Smooth muscle cell (in vitro differentiated cells): Measurements from ENCODE around the gene STAT1. TPM values are rescaled to one million over a fixed set of nuclear protein-coding genes. Genes with fewer than 3 reads are reported as not detected.

Experiments
- DNase-seq: peaks from one replicate; lab custom pipeline; 2025; ENCODE audit not compliant: unreplicated experiment; lab: John Stamatoyannopoulos, UW
- H2AFZ ChIP-seq: fragments of 200-600 bp; sonication (generic); 2 replicates; pipeline ENCODE4 v1.6.0; 2016; ENCODE audit warnings: antibody characterized with exemption, low read depth, mild to moderate bottlenecking
- H3F3A ChIP-seq: fragments of 200-600 bp; sonication (generic); 2 replicates; pipeline ENCODE4 v1.6.0; 2017; ENCODE audit warnings: antibody characterized with exemption, low read depth
- H3K27ac ChIP-seq: fragments of 200-600 bp; sonication (generic); 2 replicates; pipeline ENCODE4 v1.5.1; 2016; ENCODE audit warnings: low read depth, mild to moderate bottlenecking
- H3K27me3 ChIP-seq: fragments of 200-600 bp; sonication (generic); 2 replicates; pipeline ENCODE4 v1.6.1; 2016; ENCODE audit warnings: low read depth, mild to moderate bottlenecking
- H3K36me3 ChIP-seq: fragments of 200-600 bp; sonication (generic); 2 replicates; pipeline ENCODE4 v1.5.1; 2016; ENCODE audit warnings: low read depth
- H3K4me1 ChIP-seq: fragments of 200-600 bp; sonication (generic); 2 replicates; pipeline ENCODE4 v1.5.1; 2016; ENCODE audit warnings: low read depth
- H3K4me2 ChIP-seq: fragments of 200-600 bp; sonication (generic); 2 replicates; pipeline ENCODE4 v1.6.0; 2016; ENCODE audit warnings: mild to moderate bottlenecking
- H3K4me3 ChIP-seq: fragments of 200-600 bp; sonication (generic); 2 replicates; pipeline ENCODE4 v1.5.1; 2016; ENCODE audit warnings: mild to moderate bottlenecking
- H3K79me2 ChIP-seq: fragments of 200-600 bp; sonication (generic); 2 replicates; pipeline ENCODE4 v1.6.0; 2016; ENCODE audit warnings: low read depth, mild to moderate bottlenecking
- H3K9ac ChIP-seq: fragments of 200-600 bp; sonication (generic); 2 replicates; pipeline ENCODE4 v1.6.0; 2016; ENCODE audit warnings: low read depth
- H3K9me3 ChIP-seq: fragments of 200-600 bp; sonication (generic); replicated peaks from 2 replicates; pipeline ENCODE4 v1.5.1; 2016; ENCODE audit warnings: low read depth
- H4K20me1 ChIP-seq: fragments of 200-600 bp; sonication (generic); 2 replicates; pipeline ENCODE4 v1.6.0; 2016; ENCODE audit warnings: low read depth
- CTCF ChIP-seq: fragments of 200-600 bp; sonication (generic); IDR thresholded peaks from 2 replicates; pipeline ENCODE4 v1.5.1; 2017; ENCODE audit warnings: borderline replicate concordance, mild to moderate bottlenecking, antibody characterized with exemption; ENCODE audit not compliant: insufficient read depth, poor library complexity, severe bottlenecking
- WGBS: methylation state at CpG from one replicate; pipeline ENCODE4 v1.1.7; 2016; ENCODE audit warnings: low lambda C conversion rate; 5-methylcytosine and 5-hydroxymethylcytosine counted together
- polyA plus RNA-seq: library from polyadenylated mRNA; unstranded; fragments of >200 nt; fragmentation: Nextera tagmentation; extraction: Ambion mirVana; gene quantifications from 2 replicates; pipeline ENCODE4 v1.2.1, GENCODE V29; 2016
- total RNA-seq: library from RNA; depleted of rRNA; stranded (reverse); fragments of >200 nt; gene quantifications from 2 replicates; pipeline ENCODE4 v1.2.3, GENCODE V29; 2014

Gene STAT1
- total and polyA plus RNA-seq, 2 experiments from 2014 or later = 30.5 to 66.5 TPM

- Histone ChIP-seq H3K27me3 (no peaks in the 10 kb centered on the region), H2AFZ (no peak overlapping the region), H3K79me2 (no peaks in the 10 kb centered on the region), H3F3A (peaks cover 39% of the 10 kb centered on the region), H3K4me2 (peak overlapping the region; percentile 69), H3K4me1 (peaks cover 15% of the 10 kb centered on the region), H3K9me3 (no peaks in the 10 kb centered on the region), H3K36me3 (no peaks in the 10 kb centered on the region), H3K27ac (peak overlapping the region; percentile 62), H4K20me1 (peaks cover 23% of the 10 kb centered on the region), H3K4me3 (no peak overlapping the region), H3K9ac (peak overlapping the region; percentile 15)
- no peak for DNase-seq
- TF ChIP-seq CTCF = no peak
- WGBS = 10% methylated on average over 2 of the region's 2 CpGs
These were observed 66.2 kb downstream of the STAT1 start for GRCh38 chr2:190947711-190948251.

GRCh38 chr2:190947141-190947540 lies 66.8 kb downstream of the STAT1 start:
- no peak for TF ChIP-seq CTCF
- Histone ChIP-seq H2AFZ (no peak overlapping the region), H3K9me3 (no peaks in the 10 kb centered on the region), H3F3A (peaks cover 45% of the 10 kb centered on the region), H3K36me3 (no peaks in the 10 kb centered on the region), H3K27ac (peak overlapping the region; percentile 62), H3K4me3 (no peak overlapping the region), H3K9ac (no peak overlapping the region), H3K27me3 (no peaks in the 10 kb centered on the region), H3K4me1 (peaks cover 15% of the 10 kb centered on the region), H3K79me2 (no peaks in the 10 kb centered on the region), H3K4me2 (peak overlapping the region; percentile 69), H4K20me1 (peaks cover 23% of the 10 kb centered on the region)
- no peak for DNase-seq
- WGBS = 0% methylated on average over 1 of the region's 1 CpG

GRCh38 chr2:190943706-190944105 lies 70.3 kb downstream of the STAT1 start:
- H3K4me2 ChIP-seq = no peak overlapping the region
- no peaks in the 10 kb centered on the region for H3K9me3 ChIP-seq
- no peaks in the 10 kb centered on the region for H3K27me3 ChIP-seq
- no peaks in the 10 kb centered on the region for H3K36me3 ChIP-seq
- TF ChIP-seq CTCF = no peak
- H3K27ac ChIP-seq = peak overlapping the region; percentile 23
- DNase-seq = no peak
- peaks cover 35% of the 10 kb centered on the region for H3F3A ChIP-seq
- H3K4me3 ChIP-seq = no peak overlapping the region
- H3K9ac ChIP-seq = no peak overlapping the region
- H3K79me2 ChIP-seq = no peaks in the 10 kb centered on the region
- peaks cover 23% of the 10 kb centered on the region for H4K20me1 ChIP-seq
- 93% methylated on average over 2 of the region's 2 CpGs for WGBS
- no peak overlapping the region for H2AFZ ChIP-seq
- peaks cover 15% of the 10 kb centered on the region for H3K4me1 ChIP-seq

- H3K4me2 ChIP-seq = no peak overlapping the region
- no peaks in the 10 kb centered on the region for H3K27me3 ChIP-seq
- no peak for TF ChIP-seq CTCF
- H2AFZ ChIP-seq = no peak overlapping the region
- H3K9ac ChIP-seq = no peak overlapping the region
- no peak overlapping the region for H3K4me3 ChIP-seq
- no peak overlapping the region for H3K27ac ChIP-seq
- H3K79me2 ChIP-seq = no peaks in the 10 kb centered on the region
- DNase-seq = no peak
- peaks cover 25% of the 10 kb centered on the region for H4K20me1 ChIP-seq
- no peaks in the 10 kb centered on the region for H3K9me3 ChIP-seq
- peaks cover 7% of the 10 kb centered on the region for H3K4me1 ChIP-seq
- no peaks in the 10 kb centered on the region for H3K36me3 ChIP-seq
- H3F3A ChIP-seq = peaks cover 35% of the 10 kb centered on the region
- WGBS = 96% methylated on average over 2 of the region's 2 CpGs
These were observed 71.3 kb downstream of the STAT1 start for GRCh38 chr2:190942697-190943096.
